ENCODE measurements around the gene NT5M.

Gene NT5M

GRCh38 chr17:17325228-17325627 lies 22.1 kb downstream of the NT5M start:
- TF ChIP-seq CTCF (IDR thresholded peaks at IDR 0.05; ENCODE audit: low read depth, low read length): no peak
- Histone ChIP-seq H3K27me3 (ENCODE audit: insufficient read depth, low read depth, severe bottlenecking) (no peaks in the 10 kb centered on the region), H3K4me3 (ENCODE audit: low read depth, low read length) (no peak overlapping the region), H3K27ac (no peak overlapping the region), H3K9me3 (ENCODE audit: severe bottlenecking) (no peaks in the 10 kb centered on the region), H3K36me3 (no peaks in the 10 kb centered on the region; the same call in 1 of the 2 replicates)
- no peak for DNase-seq

GRCh38 chr17:17325816-17326215 lies 22.6 kb downstream of the NT5M start:
- DNase-seq: no peak
- no peak for TF ChIP-seq CTCF (IDR thresholded peaks at IDR 0.05; ENCODE audit: low read depth, low read length)
- H3K9me3 ChIP-seq (ENCODE audit: severe bottlenecking): no peaks in the 10 kb centered on the region
- no peaks in the 10 kb centered on the region for H3K27me3 ChIP-seq (ENCODE audit: insufficient read depth, low read depth, severe bottlenecking)
- H3K27ac ChIP-seq: no peak overlapping the region
- H3K36me3 ChIP-seq: no peaks in the 10 kb centered on the region; the same call in 1 of the 2 replicates
- H3K4me3 ChIP-seq (ENCODE audit: low read depth, low read length): no peak overlapping the region

- DNase-seq: no peak
- no peak overlapping the region for H3K4me3 ChIP-seq (ENCODE audit: low read depth, low read length)
- H3K27me3 ChIP-seq (ENCODE audit: insufficient read depth, low read depth, severe bottlenecking): no peaks in the 10 kb centered on the region
- no peaks in the 10 kb centered on the region for H3K9me3 ChIP-seq (ENCODE audit: severe bottlenecking)
- H3K36me3 ChIP-seq: no peaks in the 10 kb centered on the region; the same call in 1 of the 2 replicates
- H3K27ac ChIP-seq: no peak overlapping the region
- TF ChIP-seq CTCF (IDR thresholded peaks at IDR 0.05; ENCODE audit: low read depth, low read length): no peak
Measured at GRCh38 chr17:17326275-17326875, 23.2 kb downstream of the NT5M start.

- DNase-seq: no peak
- TF ChIP-seq CTCF (IDR thresholded peaks at IDR 0.05; ENCODE audit: low read depth, low read length): no peak
- H3K36me3 ChIP-seq: no peaks in the 10 kb centered on the region; the same call in 1 of the 2 replicates
- H3K4me3 ChIP-seq (ENCODE audit: low read depth, low read length): no peak overlapping the region
- no peaks in the 10 kb centered on the region for H3K9me3 ChIP-seq (ENCODE audit: severe bottlenecking)
- no peak overlapping the region for H3K27ac ChIP-seq
- H3K27me3 ChIP-seq (ENCODE audit: insufficient read depth, low read depth, severe bottlenecking): no peaks in the 10 kb centered on the region
Measured at GRCh38 chr17:17328251-17328650, 25.1 kb downstream of the NT5M start.

- no peaks in the 10 kb centered on the region for H3K9me3 ChIP-seq (ENCODE audit: severe bottlenecking)
- H3K27ac ChIP-seq: no peak overlapping the region
- no peak for TF ChIP-seq CTCF (IDR thresholded peaks at IDR 0.05; ENCODE audit: low read depth, low read length)
- no peak overlapping the region for H3K4me3 ChIP-seq (ENCODE audit: low read depth, low read length)
- H3K36me3 ChIP-seq: no peaks in the 10 kb centered on the region
- no peaks in the 10 kb centered on the region for H3K27me3 ChIP-seq (ENCODE audit: insufficient read depth, low read depth, severe bottlenecking)
- DNase-seq: no peak
Measured at GRCh38 chr17:17341452-17341851, 38.3 kb downstream of the NT5M start.
